NCI-H1048 (cell line): ENCODE results near the gene SAMD4A.
A peak's percentile ranks its signal among the peaks of the same experiment; 100 is the strongest.

ENCODE experiments used
- DNase-seq: peaks from one replicate; lab custom pipeline; 2025; lab: John Stamatoyannopoulos, UW

The SAMD4A gene

DNA sequence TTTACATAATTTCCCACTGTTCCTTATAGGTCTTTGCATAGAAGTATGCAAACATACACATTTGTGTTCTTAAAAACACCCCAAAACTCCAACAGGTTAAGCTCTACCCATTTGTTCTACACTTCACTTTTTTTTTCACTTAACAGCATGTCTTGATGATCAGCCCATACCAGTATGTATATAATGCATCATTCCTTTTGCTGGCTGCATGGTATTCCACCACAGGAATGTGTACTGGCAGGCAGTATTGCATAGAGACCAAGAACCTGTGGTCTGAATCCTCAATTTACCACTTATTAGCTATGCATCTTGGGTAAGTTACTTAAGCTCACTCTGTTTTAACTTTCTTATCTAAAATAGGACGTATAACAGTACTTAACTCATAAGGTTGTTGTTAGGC lies 65.5 kb downstream of the SAMD4A start:
- DNase-seq = no peak

- DNase-seq = no peak
These were observed 66.1 kb downstream of the SAMD4A start for GRCh38 chr14:54633076-54633475.

- no peak for DNase-seq
These were observed 70.6 kb downstream of the SAMD4A start for GRCh38 chr14:54637270-54638134.

DNA sequence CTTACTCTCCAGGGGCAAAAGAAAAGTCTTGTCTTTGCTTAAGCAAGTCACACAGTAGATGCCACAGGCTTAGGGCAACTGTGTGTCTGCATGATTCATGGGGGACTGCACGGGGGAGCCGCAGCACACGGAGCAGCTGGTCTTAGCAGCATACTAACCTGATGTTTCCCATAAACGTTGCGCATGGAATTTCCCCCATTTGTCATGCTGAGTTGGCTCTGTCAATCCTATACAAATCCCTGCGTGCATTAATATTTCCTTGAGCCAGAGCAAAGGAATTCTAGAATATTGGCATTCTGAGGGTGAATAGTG lies 71.2 kb downstream of the SAMD4A start:
- DNase-seq = no peak

GRCh38 chr14:54639611-54640010 lies 72.7 kb downstream of the SAMD4A start:
- DNase-seq = no peak

GRCh38 chr14:54640506-54640905 lies 73.6 kb downstream of the SAMD4A start:
- DNase-seq = no peak

DNA sequence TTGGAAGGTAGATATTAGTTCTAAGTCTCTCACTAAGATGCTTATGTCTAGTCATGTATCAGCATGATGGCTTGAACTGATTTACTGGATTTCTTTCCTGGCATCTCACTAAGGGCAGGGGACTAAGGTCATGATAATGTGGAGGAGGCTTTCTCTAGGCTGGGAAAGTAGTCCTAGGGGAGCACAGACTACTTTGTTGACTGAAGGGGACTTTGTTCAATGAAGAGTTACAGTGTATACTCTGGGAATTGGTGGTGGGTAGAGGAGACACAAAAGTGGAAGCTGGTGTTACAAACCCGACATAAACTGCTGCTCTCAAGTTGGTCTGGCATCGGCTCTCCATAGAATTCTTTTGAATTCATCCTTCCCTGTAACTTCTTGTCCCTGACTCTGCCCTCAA lies 75.2 kb downstream of the SAMD4A start:
- no peak for DNase-seq

- DNase-seq = no peak
These were observed 76.1 kb downstream of the SAMD4A start for GRCh38 chr14:54642801-54643695.

DNA sequence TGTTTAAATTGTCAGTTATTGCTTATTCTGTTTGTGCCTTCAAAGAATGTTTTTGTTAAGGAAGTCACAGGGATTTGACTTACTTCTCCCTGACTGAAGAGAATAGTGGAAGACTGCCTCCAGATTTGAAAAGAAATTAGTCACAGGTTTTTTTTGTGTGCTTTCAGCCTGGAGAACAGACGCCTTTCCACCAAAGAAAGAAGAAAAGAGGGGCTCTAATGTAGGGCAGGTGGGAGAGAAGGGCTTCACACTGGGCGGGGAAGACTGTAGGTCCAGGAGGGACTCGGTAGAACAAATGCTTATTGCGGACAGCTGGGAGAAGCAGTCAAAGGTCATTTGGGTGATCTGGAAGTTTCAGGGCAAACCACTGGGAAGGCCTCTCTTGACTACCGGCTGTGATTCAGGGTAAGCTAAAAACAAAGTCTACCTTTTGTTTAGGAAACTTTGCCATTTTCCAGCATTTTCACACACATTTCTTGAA lies 76.8 kb downstream of the SAMD4A start:
- DNase-seq = no peak

GRCh38 chr14:54645639-54646038 lies 78.7 kb downstream of the SAMD4A start:
- no peak for DNase-seq

DNA sequence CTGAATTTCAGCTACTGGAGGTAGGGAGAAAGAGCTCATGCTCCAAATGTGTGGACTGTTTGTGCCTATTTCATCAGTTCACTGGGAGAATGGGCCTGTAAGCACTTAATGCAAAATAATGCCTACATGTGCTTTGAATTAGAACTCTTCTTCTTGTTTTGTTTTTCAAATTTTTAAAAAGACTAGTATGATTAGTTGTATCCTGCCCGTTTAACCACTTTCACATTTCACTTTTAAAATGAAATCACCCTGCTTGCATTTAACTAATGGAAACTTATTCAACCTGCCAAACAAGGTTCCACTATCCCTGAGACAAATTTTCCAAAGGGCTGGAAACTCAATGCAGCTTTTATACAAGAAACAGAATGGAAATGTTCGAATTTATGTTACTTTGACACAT lies 79.7 kb downstream of the SAMD4A start:
- no peak for DNase-seq

- DNase-seq = no peak
These were observed 80.5 kb downstream of the SAMD4A start for GRCh38 chr14:54647378-54647777.

DNA sequence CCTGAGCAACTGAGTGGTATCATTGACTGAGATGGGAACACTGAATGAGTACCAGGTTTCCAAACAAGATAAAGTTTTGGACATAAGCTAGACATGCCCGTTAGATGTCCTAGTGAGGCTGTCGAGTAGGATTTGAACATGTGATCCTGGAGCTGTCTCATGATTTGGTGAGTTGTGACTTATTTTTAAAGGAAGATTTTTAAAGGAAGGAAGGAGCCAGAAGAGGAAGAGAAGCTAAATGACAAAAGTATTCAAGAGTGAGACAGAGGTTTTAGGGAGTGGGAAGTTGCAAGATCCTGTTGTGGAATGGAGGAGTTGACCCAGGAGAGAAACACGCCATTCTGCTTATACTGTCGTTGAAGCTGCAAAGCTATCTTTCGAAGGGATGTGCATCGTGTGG lies 82.1 kb downstream of the SAMD4A start:
- DNase-seq = no peak

- no peak for DNase-seq
These were observed 83.5 kb downstream of the SAMD4A start for GRCh38 chr14:54650331-54650958.

- no peak for DNase-seq
These were observed 84.0 kb downstream of the SAMD4A start for GRCh38 chr14:54650959-54651351.

GRCh38 chr14:54651649-54652048 lies 84.7 kb downstream of the SAMD4A start:
- DNase-seq = no peak

DNA sequence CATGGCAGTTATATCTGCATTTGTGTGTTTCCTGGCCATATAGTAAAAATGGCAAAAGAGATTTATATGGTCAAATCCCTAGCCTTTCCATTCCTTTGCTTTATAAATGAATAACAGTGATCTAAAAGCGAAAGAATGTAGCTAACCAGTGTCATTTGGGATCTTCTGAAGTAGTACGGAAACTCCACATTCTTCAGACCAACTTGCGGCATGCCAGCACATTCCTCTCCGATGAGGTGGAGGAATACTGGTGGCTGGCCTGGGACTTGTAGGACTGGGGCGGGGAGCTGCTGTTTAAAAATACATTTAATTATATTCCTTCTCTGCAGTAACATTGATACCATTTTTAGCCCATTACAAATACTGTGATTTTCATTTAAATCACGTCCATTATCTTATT lies 85.3 kb downstream of the SAMD4A start:
- DNase-seq = peak; percentile 10

DNA sequence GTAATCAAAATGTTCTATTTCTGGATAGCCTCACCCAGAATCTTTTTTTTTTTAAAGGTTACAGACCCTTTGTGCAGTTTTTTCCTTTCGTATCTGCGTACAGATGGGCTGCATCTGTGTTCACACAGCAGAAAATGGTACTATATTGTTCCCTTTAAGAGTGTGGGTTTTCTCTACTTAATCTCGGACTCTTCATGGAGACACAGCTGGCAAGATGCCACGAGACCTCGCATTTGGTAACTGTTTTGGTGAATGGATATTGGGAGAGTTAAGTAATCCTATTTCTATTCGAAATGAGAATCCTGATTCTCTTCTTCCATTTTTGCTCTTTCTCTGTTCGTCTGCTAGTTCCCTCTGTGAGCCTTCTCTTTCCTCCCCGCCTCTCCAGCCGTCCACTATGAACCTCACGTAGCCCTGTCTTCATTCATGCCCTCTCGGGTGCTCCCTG lies 85.7 kb downstream of the SAMD4A start:
- no peak for DNase-seq

DNA sequence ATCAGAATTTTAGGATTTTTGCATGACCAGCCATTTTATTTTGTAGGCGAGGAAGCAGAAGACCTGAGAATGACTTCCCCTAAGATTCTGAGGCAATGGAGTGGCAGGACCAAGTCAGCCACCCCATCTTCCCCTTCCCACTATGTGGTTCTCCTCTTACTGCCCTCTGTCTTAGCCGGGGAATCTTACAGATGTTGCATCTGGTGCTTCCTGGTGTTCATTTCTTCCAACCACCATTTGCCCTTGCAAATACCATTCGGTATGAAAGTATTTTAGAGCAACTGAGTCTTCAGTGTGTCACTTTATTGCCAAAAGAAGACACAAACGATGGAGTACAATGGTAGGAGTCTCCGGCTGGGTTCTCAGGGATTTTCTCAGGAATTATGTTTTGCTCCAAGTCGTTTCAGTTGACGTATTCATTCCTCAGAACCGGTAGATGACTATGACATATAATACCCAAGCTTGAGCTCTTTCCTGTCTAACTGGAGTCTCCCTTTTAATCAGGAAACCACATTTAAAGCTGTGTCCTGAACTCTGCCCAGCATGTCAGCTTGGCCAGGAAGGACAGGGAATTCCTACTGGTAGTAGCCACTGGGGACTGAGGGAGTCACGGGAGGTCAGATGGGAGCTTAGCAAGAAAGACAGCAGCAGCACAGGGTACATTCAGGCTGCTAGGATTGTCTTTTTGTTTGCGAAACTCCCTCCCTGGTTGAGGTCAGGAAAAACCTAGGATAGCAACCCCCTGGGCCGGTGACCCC lies 87.0 kb downstream of the SAMD4A start:
- no peak for DNase-seq

DNA sequence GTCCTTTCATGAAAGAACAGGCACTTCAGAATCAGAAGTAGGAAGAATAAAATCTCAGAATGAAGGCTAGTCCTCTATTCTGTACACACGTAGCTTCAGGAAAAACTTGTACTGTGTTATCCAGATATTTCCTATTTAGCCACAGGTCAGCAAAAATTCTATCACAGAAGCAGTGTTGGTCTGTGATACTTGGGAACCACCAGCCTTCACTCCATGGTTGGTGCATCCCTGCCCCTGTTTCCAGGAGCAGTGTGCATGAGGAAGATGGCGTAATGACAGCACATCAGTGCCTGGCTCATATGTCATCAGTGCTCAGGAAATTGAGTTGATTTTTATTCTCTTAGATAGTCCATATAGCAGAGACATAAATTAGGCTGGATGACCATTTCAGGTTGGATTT lies 87.7 kb downstream of the SAMD4A start:
- no peak for DNase-seq

DNA sequence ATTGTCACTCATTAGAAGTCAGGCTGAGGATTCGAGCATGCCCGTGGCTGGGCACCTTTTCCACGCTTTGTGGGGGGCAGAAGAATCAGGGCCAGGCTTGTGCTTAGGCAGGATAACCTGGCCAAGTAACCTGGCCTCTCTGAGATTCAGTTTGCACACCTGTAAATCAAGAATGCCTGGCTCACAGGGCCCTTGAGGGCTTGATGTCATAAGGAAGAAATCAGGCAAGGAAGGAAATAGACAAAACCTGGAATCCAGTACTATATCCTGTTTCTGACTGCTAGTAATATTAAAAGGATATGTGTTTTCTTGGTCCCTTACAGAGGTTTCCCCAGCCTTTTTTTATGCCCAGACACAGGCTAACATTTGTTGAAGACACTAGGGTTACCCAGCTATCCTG lies 91.9 kb downstream of the SAMD4A start:
- no peak for DNase-seq

DNA sequence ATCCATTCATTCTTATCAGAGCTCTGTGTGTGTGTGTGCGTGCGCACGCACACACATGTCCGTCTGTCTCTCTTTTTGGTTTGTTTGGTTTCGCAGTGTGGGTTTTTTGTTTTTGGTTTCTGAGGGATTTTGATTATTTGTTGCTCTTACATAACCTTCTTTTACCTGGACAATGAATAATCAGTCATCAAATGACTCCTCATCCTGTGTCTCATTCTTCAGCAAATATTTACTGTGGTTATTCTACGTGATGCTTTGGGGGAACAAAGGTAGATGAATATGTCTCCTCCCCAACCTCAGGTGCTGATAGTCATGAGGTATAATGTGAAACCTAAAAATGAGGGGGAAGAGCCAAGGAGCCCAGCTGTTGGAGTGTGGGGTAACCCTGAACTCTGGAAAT lies 92.4 kb downstream of the SAMD4A start:
- no peak for DNase-seq
